HT-29 (cell line): ENCODE data around the gene FGD4. TPM values are rescaled to one million over a fixed set of nuclear protein-coding genes. Genes with fewer than 3 reads are reported as not detected.

ENCODE experiments used
- DNase-seq: peaks from one replicate; pipeline ENCODE4 v3.0.0-alpha.2; 2015; ENCODE audit warnings: low spot score
- total RNA-seq: library from RNA; depleted of rRNA; stranded (reverse); fragments of >200 nt; shearing (Covaris generic); gene quantifications from 2 replicates; pipeline ENCODE4 v1.2.3, GENCODE V29; 2014

The FGD4 gene
- total RNA-seq, 1 experiment from 2014 or later, result 17.3 TPM

DNA sequence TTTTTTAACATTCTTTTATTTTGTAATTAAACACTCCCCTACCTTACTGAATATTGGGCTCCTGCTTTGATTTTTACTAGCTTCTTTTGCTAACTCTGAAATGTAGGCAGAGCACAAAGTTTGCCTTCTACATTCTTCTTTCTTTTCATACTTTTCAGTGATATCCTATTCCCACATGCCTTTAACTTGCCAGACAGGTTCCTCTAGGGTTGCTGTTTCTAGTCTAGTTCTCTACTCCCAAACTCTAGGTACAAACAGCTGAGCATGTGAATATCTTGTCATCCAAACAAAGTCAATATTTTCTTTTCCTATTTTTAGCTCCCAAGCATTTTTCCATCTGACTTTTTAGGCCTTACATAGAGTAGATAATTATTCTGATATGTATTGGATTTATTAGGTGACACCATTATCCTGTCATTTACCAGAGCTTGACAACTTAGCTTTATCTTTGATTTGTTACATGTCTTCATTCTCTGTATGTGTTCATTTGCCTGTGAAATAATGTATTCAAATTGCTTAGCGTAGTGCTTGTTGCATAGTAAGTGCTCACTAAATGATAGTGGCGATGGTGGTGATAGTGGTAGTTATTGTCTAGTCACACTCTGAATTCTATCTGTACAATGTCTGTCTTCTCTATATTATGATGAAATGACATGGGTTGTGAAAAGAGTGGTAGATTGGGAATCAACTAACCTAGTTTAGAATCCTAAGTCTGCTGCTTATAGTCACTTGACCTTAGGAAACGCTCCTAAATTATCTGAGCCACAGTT, 206.2 kb downstream of the FGD4 start:
- DNase-seq, result peak; percentile 42

DNA sequence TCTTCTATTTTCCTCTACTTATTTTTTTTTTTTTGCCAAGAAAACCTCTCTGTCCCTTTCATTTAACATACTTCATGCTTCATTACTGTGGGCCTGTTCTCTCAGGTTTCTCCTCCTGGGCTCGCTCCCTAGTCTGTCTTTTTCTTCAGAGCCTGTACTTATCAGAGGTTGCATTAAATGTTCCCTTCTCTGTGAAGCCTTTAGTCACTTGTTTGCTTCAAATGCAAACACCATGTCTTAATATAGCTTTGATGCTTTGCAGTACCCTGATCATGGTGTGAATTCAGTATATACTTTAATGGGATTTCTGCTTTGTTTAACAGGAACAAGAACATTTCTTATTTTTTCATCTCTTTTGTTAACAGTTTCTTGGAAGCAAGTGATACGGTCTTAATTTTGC, 207.1 kb downstream of the FGD4 start:
- no peak for DNase-seq

DNA sequence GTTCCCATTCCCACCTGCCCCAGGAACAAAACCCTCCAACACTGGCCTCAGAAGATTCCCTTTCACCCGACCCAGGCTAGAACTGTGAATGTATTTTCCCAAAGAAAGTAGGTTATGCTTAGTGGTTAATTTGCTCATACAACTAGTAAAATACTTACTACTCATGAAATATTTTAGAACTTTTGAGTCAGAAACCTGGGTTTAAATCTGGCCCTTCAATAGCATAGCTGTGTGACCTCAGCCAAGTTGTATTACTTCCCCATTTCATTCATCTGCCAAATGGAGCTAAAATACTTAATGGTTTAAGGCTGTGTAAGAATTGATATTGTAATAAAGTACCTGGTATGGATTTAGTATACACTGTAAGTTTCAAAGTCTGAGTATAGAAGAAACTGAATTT, 210.6 kb downstream of the FGD4 start:
- DNase-seq, result no peak

DNA sequence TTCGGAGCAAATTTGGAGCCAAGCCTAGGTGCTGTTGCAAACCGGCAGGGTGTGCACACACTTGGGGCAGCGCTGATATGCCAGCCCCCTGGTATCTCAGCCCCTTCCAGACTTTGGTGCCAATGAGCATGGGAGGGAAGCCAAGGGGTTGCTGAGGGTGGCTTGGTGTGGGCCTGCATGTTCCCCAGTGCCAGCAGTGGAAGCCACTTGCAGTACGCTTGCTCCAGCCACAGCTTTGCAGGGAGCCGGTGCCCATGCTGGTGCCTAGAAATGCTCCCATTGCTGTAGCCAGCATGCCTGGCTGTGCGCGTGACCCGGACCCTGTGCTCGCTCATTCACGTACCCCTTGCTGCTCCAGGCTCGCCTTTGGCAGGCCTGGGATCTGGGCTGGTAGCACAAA, 212.6 kb downstream of the FGD4 start:
- no peak for DNase-seq

DNA sequence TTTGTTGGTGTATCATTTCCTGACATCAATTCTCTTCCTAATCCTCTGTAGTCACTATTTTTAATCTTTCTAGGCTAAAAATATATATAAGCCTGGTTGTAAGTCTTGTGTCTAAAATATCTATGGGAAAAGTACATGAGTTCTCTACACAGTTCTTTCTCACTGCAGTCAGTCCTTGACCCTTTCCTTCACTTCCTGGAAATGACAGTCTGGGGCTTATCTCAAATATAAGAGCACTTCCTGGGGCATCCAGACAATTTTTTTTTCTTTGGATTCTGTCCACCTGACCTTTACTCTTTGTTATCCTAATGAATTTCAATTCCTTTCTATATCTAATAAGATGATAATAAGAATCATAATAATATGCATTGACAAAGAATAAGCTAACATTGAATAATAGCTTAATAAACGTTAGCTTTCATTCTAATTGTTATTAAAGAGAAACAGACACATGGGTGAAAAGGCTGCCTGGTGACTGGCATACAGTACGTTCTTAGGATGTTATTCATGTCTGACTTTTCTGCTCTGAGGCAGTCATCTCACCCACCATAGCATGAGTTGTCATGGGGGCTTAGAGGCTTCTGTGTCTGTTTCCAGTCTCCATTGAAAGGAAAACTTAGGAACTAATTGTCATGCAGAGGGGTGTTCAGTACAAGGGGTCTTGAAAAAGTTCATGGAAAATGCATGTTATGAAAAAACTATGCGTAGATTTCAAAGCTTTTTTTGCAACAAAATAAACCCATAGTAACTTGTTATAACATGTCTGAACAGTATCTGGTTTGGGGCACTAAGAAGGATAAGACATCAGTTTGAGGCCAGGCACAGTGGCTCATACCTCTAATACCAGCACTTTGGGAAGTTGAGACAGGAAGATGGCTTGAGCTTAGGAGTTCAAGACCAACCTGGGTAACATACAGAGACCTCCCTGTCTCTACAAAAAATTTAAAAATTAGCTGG, 213.6 kb downstream of the FGD4 start:
- no peak for DNase-seq

DNA sequence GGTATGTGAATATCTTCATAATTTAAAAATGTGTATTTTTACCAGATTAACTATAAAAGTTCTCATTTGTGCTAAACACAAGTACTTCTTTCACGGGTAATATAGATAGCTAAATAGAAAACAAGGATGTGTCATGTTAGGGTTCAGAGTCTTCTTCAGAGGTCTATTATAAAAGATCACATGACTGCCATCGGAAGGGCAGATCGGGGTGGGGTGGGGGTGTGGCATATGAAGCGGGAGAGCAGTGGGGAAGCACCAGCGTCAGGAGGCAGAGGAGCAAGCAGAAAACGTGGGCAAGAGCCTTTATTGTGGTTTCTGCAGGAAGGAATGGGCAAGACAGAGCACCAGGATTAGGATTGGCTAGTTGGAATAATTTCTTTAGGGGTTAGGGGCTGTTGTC, 216.1 kb downstream of the FGD4 start:
- DNase-seq, result no peak

DNA sequence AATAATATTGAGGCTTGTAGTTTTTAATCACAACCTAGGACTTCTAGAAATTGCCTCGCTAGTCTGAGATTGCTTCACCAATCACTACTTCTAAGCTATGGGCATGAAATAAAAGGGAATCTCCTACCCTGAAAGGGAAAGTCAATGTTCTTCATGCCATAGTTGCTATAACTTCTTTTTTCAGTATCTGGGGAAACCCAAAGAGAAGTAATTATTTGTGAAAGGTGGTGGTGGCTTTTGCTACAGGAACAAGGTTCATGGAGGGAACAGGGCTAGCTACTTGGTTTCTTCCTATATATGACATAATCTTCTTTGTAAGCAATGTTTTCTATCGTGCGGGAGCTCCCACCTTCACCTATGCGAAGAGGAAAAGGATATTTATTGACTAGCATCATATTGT, 218.2 kb downstream of the FGD4 start:
- DNase-seq, result no peak

DNA sequence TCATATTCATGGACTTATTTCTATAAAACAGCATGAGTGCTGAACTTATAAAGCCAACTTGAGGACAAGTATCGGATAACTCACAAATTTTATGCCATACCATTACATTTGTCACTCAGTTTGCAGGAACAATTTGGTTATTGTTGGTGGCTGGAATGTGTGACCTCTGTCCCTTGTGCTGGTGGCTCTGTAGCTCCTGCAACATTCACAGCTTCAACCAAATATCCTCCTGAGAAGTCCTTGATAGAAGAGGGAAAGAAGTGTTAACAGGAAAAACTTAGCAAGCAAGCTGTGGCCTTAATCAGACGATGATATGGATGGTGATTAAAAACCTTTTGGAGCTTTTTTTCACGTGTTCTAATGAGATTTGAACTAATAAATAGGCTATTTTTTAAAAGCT, 218.8 kb downstream of the FGD4 start:
- no peak for DNase-seq

DNA sequence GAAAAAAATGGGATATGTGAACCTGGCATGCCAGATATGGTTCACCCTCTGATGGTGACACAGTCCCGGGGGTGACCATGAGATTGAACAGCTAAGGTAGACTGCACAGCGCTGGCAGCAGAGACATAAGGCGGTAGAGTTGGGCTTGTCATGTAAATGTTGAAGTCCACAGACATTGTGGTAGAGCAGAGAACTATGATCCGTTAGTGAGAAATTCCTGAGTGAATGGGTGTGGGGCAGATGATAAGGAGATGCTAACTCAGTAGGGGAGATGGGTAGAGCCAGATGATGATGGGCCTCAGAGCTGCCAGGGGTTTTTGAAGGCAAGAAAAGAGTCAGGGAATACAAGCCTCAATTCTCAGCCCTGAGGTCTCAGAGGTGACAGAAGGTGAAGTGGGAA, 228.6 kb downstream of the FGD4 start:
- no peak for DNase-seq

DNA sequence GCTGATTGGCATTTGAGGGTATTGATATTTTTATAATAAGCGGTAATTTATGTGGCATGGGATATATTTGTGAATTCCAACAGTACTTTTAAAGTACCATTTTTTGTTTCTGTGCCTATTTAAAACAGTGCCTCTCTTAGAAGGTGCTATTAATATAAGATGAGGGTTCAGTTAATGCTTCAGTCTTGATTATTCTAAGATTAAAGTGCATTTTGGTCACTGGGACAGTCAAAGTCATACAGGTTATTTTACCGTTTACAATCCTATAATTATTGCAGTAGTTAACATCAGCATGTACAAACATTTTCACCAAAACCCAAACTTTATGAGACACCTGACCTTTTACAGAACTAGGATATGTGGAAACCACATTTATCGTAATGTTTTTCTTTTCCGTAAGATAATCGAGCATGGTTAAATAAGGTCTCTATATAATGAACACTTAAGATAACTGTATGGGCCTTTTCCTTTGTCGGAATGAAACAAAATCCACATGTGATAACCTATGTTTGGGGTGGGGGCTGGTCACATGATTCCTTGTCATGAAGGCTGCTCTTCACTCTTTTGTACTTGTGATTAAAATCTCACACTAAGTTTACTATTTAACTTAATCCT, 242.0 kb downstream of the FGD4 start:
- no peak for DNase-seq

DNA sequence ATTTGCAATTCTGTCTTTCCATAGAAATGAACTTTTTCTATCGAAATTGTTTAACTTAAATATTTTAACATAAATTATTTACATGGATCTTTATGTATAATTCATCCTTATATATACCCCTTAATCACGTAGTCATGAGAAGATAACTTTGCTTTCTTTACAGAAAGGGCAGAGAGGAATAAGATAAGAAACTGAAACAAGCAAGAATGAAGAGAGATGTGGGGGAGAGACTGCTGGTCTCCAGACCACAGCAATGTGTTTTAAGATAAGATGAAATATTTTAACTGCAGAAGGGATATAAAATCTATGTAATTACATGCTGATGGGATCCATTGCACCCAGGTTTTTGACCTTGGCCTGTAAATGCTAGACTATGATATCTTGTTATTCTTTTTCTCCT, 245.1 kb downstream of the FGD4 start:
- no peak for DNase-seq

DNA sequence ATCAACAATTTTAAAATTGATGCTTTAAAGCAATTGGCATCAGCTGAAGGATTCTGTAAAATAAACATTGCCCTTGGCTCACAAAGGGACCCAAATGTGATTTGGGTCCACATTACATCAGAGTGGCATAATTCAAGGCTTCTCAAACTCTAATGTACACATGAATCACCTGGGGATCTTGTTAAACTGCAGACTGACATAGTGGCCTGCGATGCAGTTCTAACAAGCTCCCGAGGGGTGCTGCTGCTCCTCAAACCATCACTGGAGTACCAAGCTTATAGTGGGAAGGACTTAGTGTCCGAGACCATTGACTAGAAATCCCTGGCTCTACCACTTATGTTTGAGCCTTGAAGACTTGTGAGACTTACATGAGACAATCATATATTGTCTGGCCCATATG, 247.9 kb downstream of the FGD4 start:
- peak; percentile 17 for DNase-seq

DNA sequence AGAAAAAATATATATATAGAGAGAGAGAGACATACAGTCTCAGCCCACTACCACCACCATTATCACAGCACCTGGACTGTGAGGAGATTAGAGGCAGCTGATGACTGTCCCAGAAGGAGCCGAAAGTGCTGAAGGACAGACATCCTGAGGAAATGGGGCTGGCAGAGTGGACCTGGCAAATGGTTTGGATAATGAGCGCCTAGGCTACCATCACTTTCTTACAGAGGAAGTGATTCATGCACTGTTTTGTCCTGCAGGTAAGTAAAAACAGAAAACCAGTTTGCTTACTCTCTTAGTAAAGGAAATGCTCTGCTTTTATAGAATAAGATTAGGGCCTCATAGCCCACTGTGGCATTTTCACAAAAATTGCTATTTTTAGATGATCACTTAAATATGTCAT, 251.2 kb downstream of the FGD4 start:
- no peak for DNase-seq

DNA sequence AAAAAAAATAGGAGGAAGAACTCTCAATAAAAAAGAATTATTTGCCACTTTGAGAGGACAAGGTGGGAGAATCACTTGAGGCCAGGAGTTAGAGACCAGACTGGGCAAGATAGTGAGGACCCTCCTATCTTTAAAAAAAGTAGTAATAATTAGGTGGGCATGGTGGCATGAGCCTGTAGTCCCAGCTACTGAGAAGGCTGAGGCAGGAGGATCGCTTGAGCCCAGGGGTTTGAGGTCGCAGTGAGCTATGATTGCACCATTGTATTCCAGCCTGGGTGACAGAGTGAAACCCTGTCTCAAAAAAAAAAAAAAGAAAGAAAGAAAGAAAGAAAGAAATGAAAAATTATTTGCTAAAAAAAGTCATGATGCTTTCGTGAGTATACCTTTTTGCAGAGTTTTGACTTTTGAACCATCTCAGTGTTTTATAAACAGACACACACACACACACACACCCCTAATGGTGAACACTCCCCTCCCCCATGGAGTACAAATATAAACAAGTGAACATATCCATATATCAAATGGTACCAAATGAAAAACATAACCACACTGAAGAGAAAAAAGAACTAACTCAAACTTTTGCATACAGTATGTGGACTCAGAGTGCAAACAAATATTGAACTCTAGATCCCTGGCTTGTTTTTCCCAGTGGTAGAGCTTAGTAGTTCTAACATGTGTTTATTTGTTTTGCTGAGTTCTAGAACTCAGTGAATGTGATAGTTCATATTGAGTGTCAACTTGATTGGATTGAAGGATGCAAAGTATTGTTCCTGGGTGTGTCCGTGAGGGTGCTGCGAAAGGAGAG, 252.0 kb downstream of the FGD4 start:
- no peak for DNase-seq

DNA sequence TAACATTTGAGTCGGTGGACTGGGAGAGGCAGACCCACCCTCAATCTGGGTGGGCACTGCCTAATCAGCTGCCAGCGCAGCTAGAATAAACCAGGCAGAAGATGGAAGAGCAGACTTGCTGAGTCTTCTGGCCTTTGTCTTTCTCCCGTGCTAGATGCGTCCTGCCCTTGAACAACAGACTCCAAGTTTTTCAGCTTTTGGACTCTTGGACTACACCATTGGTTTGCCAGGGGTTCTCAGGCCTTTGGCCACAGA, 252.5 kb downstream of the FGD4 start:
- no peak for DNase-seq

DNA sequence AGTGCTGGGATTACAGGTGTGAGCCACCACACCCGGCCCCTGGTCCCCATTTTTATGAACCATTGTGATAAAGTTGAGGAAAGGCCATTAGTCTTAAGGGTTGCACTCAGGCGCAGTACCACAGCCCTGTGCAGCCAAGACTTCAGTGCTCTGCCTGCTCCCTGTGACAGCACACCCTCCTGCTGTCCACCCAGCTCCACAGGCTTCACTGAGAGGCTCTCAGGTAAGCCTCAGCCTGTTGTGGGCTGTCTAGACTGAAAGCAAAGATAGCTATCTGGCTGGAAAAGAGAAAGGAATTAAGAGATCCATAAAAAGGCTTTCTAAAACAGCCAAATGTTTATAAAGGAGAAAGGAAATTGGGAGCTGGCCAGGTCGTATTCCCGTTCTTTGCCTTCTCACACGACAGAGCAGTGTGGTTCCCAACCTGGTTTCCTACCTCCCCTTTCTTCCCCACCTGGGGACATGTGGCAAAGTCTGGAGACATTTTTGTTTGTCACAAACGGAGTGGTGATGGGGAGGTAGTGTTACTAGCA, 260.6 kb downstream of the FGD4 start:
- DNase-seq, result no peak

DNA sequence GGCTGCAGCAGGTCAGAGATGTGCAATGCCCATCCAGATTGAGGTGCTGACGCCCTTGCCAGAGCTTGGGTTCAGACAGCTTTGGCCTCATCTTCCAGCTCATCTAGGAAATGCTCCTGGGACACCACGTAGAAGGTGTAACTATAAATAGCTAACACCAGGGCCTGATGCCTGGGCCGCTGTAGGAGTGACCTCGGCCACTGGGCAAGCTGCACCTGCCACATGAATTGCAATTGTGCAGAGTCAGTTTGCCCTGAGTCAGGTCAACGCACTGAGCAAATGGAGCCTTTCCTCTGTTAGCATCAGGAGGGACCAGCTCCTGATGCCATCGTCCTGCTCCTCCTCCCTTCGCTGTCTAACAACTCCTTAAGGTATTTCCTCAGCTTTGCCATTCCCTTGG, 262.3 kb downstream of the FGD4 start:
- DNase-seq, result no peak

DNA sequence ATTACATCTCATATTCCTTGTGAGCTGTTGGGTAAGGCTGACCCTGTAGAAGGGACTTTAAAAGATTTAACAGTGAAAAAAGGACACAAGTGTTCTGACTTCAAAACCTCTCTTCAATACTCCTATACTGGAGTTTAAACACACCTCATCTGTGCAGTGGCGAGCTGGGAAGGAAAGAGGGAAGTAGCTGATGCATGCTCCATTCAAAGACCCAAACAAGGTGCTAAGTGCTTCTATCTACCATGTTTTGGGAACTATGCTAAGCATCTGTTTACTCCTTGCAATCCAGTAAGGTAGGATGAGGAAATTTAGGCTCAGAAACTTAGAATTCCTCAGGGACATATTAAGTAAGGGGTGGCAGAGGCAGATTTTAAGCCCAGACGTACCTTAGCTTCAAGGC, 263.3 kb downstream of the FGD4 start:
- DNase-seq, result no peak

DNA sequence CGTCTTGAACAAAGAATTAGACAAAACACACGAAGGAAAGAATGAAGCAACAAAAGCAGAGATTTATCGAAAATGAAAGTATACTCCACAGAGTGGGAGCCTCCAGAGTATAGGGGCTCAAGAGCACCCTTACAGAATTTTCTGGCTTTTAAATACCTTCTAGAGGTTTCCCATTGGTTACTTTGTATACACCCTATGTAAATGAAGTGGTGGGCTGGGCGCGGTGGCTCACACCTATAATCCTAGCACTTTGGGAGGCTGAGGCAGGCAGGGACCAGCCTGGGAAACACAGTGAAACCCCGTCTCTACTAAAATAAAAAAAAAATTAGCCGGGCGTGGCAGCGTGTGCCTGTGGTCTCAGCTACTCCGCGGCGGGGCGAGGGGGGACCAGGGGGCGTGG, 266.7 kb downstream of the FGD4 start:
- no peak for DNase-seq

DNA sequence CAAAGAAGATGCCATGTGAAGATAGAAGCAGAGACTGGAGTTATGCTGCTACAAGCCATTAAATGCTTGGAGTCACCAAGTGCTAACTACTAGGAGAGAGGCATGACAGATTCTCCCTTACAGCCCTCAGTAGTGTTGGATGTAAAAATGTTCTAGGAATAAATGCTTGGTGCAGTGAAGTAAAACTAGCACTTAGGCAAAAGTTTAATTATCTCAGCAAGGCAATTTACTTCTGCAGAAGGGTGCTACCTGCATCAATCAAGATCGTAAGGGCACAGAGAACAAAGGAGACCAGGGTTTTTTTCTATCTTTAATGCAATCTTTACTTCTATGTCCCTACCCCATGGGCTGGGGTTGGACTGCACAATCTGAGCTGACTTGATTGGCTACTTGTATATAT, 270.2 kb downstream of the FGD4 start:
- no peak for DNase-seq

DNA sequence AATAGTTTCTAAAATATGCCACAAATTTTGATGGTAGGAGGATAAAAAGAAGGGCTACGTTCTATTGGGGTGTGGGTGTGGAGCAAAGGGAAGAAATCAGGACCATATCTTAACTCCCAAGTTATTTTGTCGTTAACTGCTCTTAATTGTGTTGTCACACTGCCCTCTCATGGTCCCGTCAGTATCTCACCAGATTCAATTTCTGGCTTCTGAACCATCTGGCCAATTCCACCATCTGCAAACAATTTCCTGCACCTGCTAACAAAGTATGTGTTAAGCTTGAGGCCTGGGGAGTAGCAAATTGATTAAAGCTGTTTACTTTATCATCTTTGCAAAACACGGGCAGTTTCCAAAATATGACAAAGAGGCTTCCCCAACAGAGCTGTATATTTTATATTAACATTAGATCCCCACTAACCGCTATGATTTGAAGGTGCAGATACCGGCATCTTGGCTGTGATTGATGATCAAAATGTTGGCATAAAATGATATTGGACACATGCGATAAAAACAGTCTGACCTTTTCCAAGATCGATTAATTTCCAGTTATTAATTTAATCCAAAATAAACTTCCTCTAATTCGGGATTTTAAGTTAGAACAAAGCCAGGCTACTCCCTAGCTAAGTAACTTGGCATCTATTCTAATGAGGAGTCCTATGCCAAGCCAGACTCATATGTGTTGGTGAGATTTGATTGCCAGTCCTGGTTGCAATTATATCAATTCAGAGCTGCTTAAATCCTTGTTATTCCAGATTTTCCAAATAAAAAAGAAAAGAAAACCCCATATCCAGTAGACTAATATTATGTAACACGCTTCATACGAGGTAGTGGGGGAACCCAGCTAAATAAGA, 272.8 kb downstream of the FGD4 start:
- peak; percentile 81 for DNase-seq
